HepG2 (cell line): ENCODE data around the gene ZNF747. TPM values are rescaled to one million over a fixed set of nuclear protein-coding genes. Genes with fewer than 3 reads are reported as not detected.

Experiments
- ARNT2 ChIP-seq: sonication (generic); formaldehyde crosslinking; IDR thresholded peaks from 2 replicates; pipeline ENCODE4 v1.8.0; 2022; ENCODE audit warnings: mild to moderate bottlenecking, low read depth, missing genetic modification reagents, moderate library complexity
- FOXO4 ChIP-seq: sonication (generic); formaldehyde crosslinking; conservative IDR thresholded peaks from 2 replicates; pipeline ENCODE4 v1.8.1; 2023; ENCODE audit warnings: missing genetic modification reagents
- NONO ChIP-seq, 2 experiments: fragments of 450-650 bp in 1 of 2; sonication (generic) in 1 of 2; formaldehyde crosslinking in 1 of 2; IDR thresholded peaks in 1 of 2; conservative IDR thresholded peaks in 1 of 2; 2 replicates each; pipeline versions ENCODE4 v1.6.1 to v1.8.0; 2017 to 2022; ENCODE audit warnings: mild to moderate bottlenecking in 1 of 2, missing genetic modification reagents in 1 of 2, moderate library complexity in 1 of 2
- NPAS2 ChIP-seq: sonication (generic); formaldehyde crosslinking; IDR thresholded peaks from 2 replicates; pipeline ENCODE4 v1.8.0; 2022; ENCODE audit warnings: mild to moderate bottlenecking, missing genetic modification reagents, borderline replicate concordance
- PAF1 ChIP-seq: IDR thresholded peaks from 2 replicates; pipeline ENCODE4 v1.6.1; 2016; ENCODE audit warnings: missing genetic modification reagents, missing compliant biosample characterization
- PRDM10 ChIP-seq: sonication (generic); formaldehyde crosslinking; IDR thresholded peaks from 2 replicates; pipeline ENCODE4 v1.4.0; 2020; ENCODE audit warnings: low read depth, missing genetic modification reagents
- SMC3 ChIP-seq: IDR thresholded peaks from 2 replicates; pipeline ENCODE4 v1.6.1; 2011; ENCODE audit warnings: low read length, improper control_type of control experiment
- SNAPC2 ChIP-seq: sonication (generic); formaldehyde crosslinking; IDR thresholded peaks from 2 replicates; pipeline ENCODE4 v1.8.1; 2022; ENCODE audit warnings: mild to moderate bottlenecking, missing genetic modification reagents
- ZBTB40 ChIP-seq, 2 experiments: fragments of 450-650 bp in 1 of 2; sonication (generic) in 1 of 2; formaldehyde crosslinking in 1 of 2; IDR thresholded peaks; 2 replicates each; pipeline versions ENCODE4 v1.6.1 to v1.8.0; 2016 to 2022; ENCODE audit warnings: antibody characterized with exemption in 1 of 2, mild to moderate bottlenecking in 1 of 2, missing genetic modification reagents in 1 of 2
- ZNF335 ChIP-seq: sonication (generic); formaldehyde crosslinking; IDR thresholded peaks from 2 replicates; pipeline ENCODE4 v1.4.0; 2020; ENCODE audit warnings: missing genetic modification reagents
- ZNF34 ChIP-seq: sonication (generic); formaldehyde crosslinking; IDR thresholded peaks from 2 replicates; pipeline ENCODE4 v1.4.0; 2020; ENCODE audit warnings: mild to moderate bottlenecking, missing genetic modification reagents, borderline replicate concordance
- polyA plus RNA-seq, 8 experiments: library from polyadenylated mRNA; depleted of rRNA in 3 of 8; stranded (reverse) in 7 of 8; unstranded in 1 of 8; fragments of >200 nt; fragmentation: Illumina TruSeq in 4 of 8; extraction: Trizol in 4 of 8; gene quantifications; 2 replicates each; pipeline versions ENCODE4 v1.2.1 to v1.2.3, GENCODE V29; 2011 to 2016; ENCODE audit warnings: low read depth in 4 of 8, missing spikeins in 1 of 8, mixed read lengths in 1 of 8; ENCODE audit not compliant: insufficient read depth in 1 of 8
- total RNA-seq, 5 experiments: library from RNA; depleted of rRNA; stranded (reverse); fragments of >200 nt; fragmentation: Illumina TruSeq; extraction: Trizol; gene quantifications; 2 replicates each; pipeline ENCODE4 v1.2.3, GENCODE V29; 2016; ENCODE audit warnings: low read depth in 1 of 5

ZNF747 gene
- total and polyA plus RNA-seq, 2 of the 13 experiments (the other 11 are each of a cell fraction or from before 2014, with no cell fraction given): 7.2 to 10.2 TPM

- no peak for TF ChIP-seq ARNT2 (CRISPR knock-in tag)
- TF ChIP-seq ZNF34 (CRISPR knock-in tag): no peak
- no peak for TF ChIP-seq PRDM10 (CRISPR knock-in tag)
- TF ChIP-seq PAF1 (CRISPR knock-in tag): peak; percentile 54; the same call in 1 of the 2 replicates
- TF ChIP-seq ZNF335: no peak
- TF ChIP-seq NPAS2 (CRISPR knock-in tag): no peak
- TF ChIP-seq ZBTB40 (IDR thresholded peaks at IDR 0.05): no peak
- no peak for TF ChIP-seq ZBTB40 (CRISPR knock-in tag; IDR thresholded peaks at IDR 0.05)
- TF ChIP-seq SMC3: no peak
- TF ChIP-seq SNAPC2 (CRISPR knock-in tag): no peak
- TF ChIP-seq NONO (IDR thresholded peaks at IDR 0.05): no peak
- TF ChIP-seq NONO (CRISPR knock-in tag; conservative IDR thresholded peaks at IDR 0.05): peak; percentile 45; the same call in 1 of the 2 replicates
- TF ChIP-seq FOXO4 (CRISPR knock-in tag): no peak
Measured at GRCh38 chr16:30528799-30529457, 5.7 kb downstream of the ZNF747 start (continued).
